HG03066 (cell line): ENCODE measurements around the gene GRID1.
A peak's percentile ranks its signal among the peaks of the same experiment; 100 is the strongest.

Experiments used
- ATAC-seq: cut with Tn5 transposase; IDR thresholded peaks from one replicate; pipeline ENCODE4 v1.9.1; 2021; ENCODE audit warnings: low read depth; ENCODE audit not compliant: unreplicated experiment

GRID1 gene

DNA sequence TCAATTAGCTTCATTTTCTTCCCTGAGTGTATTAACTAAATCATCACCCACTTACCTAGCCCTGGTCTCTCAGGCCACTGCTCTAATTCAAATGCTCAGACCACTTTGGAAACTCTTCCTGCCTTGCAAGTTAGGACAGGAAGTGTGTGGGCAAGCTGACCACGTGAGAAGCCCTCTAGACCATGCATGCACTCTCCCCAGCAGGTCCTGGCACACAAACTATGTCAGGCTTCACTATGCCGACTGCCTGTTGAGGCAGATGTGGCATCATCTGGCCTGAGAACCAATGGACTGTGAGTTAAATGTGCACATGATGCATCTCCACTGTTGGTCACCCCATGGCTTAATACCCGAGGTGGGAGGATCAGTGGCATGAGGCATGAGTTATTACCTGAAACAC is 439.6 kb downstream of the GRID1 start:
- peak; percentile 65 for ATAC-seq

DNA sequence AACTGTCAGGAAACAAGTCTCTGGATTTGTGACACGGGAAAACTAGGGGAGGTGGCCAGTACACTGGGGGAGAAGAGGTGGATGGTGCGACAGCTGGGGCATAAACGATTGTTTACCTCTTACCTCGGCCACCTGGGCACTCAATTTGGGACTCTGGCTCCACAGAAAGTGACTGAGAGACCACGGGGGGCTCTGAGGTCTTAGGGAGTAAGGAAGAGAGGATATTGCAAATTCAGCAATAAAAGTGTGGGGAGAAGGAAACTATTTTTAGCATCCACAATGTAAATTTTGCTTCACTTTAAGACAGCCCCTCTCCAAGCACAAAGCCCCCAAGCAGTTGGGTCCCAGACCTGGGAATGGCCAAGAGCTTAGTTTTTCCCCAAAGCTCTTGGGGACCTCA is 440.5 kb downstream of the GRID1 start:
- no peak for ATAC-seq

DNA sequence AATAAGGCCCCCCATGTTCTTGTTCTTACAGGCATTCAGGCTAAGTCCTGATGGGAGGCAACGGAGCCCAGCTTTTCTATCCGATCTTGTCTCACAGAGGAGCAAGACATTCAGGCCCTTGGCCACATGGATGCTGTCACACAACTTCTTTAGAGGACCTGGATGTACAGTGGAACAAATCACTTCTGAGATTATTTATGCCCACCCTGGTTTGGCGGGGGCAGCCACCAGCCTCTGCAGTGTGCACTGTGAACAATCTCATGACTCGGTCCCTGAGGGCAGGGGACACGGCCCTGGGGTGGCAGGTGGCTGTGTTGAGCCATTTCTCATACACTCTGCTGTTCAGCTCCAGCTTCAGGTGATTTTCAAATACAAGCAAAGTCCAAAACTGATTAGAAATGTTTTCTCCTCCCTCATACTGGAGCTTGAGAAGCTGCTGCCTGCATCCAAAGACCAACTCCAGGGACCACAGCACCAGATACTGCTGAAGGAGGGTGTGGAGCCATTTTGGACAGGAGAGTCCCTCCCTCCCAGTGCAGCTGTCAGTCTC is 441.3 kb downstream of the GRID1 start:
- no peak for ATAC-seq

DNA sequence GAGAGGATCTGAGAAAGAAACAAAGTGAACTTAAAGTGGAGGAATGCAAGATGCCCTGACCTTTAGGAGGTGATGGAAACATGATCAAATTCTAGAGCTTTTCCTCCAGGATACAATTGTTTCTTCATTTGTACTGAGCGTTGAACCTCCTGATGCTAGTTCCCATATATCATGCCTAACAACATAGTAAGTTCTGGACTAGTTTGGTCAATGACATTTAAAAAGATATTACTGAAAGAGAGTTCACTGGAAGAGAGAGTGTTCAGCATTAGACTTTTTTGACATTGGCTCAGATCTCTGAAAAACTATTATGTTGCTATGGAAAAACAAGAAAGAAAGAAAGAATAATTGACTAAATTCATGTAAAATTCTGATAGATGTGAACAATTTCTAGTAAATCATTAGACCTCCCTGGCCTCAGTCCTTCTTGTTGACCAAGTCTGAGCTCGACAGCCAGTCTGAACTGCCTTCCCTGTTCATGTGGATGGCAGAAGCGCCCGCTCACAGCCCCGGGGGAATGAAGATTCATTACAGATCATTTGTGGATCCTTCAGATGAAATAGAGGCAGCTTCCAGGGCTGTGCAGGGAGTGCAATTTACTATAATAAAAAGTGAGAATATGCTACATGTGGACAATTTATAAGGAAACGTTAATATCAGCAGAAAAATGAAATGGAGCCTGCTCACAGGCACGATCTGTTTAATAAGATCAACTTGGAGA is 442.1 kb downstream of the GRID1 start:
- no peak for ATAC-seq

- ATAC-seq = no peak
Measured at GRCh38 chr10:85922356-85923129, 444.1 kb downstream of the GRID1 start.

DNA sequence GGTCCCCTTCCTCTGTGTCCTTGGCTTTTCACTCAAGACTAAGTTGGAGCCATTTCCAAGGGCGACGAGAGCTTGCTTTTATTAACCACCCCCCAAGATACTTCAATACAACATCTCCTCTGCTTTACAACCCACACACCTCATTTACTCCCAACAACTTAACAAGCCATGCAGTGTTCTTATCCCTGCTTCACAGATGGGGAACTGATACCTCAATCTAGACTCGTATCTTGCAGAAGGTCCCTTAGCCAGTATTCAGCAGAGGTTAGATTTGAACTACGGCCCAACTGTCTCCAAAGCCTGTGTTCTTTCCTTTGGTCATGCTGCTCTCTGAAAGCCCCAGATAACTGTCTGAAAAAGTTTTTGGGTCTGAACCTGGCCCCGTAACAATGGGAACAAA is 444.8 kb downstream of the GRID1 start:
- ATAC-seq = no peak

GRCh38 chr10:85920311-85920710 is 446.3 kb downstream of the GRID1 start:
- no peak for ATAC-seq

- ATAC-seq = no peak
Measured at GRCh38 chr10:85919491-85920021, 447.0 kb downstream of the GRID1 start.

DNA sequence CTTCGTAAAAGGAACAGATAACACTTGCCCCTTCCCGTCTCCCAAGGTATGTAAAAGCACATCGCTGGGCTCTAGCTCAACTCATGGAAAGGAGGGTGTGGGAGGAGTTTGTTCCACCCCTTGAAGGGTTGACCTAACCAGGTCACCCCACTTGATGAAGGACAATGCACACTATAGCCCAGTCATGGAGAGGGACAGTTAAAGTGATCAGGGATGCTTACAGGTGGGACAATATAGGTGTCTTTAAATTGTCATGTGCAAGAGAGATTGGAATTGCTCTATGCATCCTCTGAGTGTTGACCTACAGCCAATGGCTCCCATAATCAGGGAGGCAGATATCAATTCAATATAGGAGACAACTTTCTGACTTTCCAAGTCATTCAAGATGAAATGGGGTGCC is 448.2 kb downstream of the GRID1 start:
- ATAC-seq = no peak

- ATAC-seq = no peak
Measured at GRCh38 chr10:85917601-85918000, 449.0 kb downstream of the GRID1 start.

DNA sequence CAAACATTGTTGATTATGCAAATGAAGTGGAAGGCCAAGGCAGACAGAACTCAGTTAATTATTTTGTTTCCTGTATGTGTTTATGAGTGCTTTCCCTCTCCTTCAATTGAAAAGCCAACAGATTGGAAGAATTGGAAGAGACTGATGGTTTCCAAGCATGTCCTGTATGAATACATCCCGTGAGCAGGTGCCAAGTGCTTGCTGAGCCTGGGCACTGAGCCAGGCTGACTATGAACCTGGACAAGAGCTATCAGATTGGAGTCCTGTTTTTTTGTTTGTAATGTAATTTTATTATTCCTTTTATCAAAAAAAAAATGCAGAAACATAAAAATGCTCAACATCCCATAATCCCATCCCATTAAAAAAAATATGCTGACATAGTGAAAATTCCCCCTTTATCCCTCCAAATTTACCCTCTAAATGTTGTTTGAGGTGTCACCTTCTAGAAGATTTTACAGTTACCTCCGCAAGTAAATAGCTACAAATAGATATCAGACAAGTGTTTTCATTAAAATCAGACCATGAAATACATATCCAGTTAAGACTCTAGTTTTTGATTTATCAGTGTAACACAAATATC is 449.5 kb downstream of the GRID1 start:
- no peak for ATAC-seq

DNA sequence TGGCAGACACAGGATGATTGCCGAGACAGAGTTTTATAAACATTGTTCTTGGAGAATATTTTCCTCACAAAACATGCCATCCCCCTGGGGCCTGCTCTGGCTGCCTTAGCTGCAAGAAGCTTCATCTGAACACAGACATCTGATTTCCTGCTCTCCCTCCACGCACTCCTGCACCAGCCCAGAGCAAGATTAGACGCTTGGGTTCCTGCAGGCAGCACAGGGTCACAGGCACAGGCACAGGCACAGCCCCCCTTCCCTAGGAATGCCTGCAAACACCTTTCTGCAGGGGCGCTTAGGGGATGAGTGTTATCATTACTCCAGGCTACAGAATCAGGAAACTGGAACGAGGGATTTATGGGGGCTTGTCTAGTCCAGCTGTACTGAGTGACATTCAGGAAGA is 450.3 kb downstream of the GRID1 start:
- ATAC-seq = no peak

DNA sequence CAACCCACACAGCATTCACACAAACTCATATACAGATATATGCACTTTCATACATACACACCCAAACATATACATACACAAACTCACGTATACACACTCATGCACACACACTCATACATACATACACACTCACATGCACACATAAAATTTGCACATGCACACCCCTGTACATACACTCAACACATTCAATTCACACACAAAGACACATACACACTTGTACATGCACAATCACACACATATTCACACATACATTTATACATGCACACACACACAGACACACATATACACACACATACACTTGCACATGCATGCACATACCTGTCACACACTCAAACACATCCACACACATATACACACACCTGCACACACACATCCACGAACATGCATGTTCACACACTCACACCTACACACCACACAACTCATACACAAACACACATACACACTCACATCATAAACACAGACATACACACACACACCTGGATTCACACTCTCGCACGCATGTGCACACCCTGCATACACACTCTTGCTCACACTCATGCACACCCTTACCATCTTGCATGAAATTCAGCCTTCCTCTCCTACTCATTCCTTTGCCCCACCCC is 451.2 kb downstream of the GRID1 start:
- no peak for ATAC-seq

DNA sequence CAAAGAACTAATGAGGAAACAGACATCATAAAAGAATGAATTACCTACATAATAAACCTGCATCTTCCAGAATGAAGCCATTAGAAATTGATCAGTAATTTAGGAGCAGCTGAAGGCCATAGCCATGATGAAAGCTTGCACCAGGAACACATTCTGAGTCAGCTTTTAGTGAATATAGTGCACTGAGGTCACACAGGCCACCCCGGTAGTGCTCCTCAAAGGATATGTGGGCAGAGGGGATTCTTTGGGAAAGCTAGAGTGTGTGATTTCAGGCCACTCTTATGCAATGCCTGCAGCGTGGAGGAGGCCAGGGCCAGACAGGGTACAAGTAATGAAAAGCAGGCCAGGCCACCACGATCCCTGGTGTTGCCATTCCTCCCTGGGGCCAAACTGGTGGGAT is 451.9 kb downstream of the GRID1 start:
- no peak for ATAC-seq

GRCh38 chr10:85908462-85908861 is 458.1 kb downstream of the GRID1 start:
- no peak for ATAC-seq

GRCh38 chr10:85902051-85902450 is 464.5 kb downstream of the GRID1 start:
- ATAC-seq = no peak

DNA sequence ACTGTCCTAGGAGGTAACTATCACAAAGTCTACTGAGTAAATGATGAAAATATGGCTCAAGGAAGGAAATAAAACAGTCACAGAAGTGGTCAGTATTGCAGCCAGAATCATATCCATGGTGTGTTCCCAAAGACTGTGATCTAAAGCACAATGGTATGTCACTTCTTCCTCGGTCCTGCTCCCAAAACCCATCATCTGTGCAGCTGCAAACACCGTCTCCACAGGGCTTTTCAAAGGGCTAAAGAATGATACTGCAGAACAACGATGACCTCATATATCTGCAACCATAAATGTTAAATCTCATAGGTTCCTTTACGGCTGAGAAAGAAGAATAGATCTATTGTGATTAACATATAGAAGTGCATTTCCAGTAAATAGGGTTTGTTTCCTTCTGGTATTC is 465.0 kb downstream of the GRID1 start:
- ATAC-seq = no peak

DNA sequence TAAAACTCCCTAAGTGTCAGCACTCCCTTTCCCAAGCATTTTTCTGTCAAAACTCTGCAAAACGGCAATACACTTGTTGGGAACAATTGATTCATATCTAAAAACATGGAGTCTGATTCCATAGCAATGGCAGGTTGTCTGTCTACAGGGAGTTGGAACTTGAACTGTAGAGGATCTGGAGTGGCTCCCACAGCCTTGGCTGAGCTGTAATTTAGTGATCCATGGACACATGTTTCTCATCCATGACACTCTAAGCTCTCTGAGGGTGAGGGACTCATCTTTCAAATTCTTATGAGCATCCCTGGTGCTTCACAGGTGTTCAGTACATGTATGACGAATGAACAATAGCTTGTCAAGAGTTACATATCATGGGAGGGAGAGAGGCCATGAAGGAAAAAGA is 466.1 kb downstream of the GRID1 start:
- no peak for ATAC-seq

GRCh38 chr10:85900061-85900460 is 466.5 kb downstream of the GRID1 start:
- no peak for ATAC-seq

DNA sequence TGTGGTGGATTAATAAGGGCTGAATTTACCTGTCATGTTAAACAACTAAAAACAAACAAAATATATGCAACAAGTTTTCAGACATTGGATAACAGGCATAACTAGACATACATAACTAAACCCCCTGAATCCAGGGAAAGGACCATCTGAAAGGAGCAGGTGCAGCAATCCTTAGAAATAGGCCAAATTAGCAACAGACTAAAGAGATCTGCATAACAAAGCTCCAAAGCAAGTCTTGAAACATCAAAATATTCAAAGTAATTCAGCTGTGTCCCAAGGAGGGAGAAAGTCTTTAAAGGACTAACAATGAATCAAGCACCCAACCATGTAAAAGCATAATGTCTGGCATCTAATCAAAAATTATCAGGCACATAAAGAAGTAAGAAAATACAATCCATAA is 475.1 kb downstream of the GRID1 start:
- ATAC-seq = no peak

GRCh38 chr10:85888559-85888958 is 478.0 kb downstream of the GRID1 start:
- no peak for ATAC-seq
